Adrenal gland (tissue), 5 donors: Measurements from ENCODE around the gene CSNK2B.

ENCODE experiments used
- POLR2A ChIP-seq, 2 donors: fragments of 450-650 bp; IDR thresholded peaks; one replicate each; pipeline ENCODE4 v1.6.1; 2017; ENCODE audit warnings: antibody characterized with exemption in 2 of 2, mild to moderate bottlenecking in 2 of 2, moderate library complexity in 1 of 2
- TF ChIP-seq, protein P1 (sequence below), 6 experiments: fragments of 450-650 bp in 4 of 6; fragments of 200-600 bp in 2 of 6; sonication (generic) in 1 of 6; IDR thresholded peaks; 1 replicate in 5 of 6; 2 replicates in 1 of 6; pipeline versions ENCODE4 v1.5.1 to v1.8.0; 2016 to 2021; ENCODE audit warnings: antibody characterized with exemption in 6 of 6, mild to moderate bottlenecking in 2 of 6, moderate library complexity in 1 of 6
- donor health status: DM: no; HTN: no; CAD: no.

DNA sequence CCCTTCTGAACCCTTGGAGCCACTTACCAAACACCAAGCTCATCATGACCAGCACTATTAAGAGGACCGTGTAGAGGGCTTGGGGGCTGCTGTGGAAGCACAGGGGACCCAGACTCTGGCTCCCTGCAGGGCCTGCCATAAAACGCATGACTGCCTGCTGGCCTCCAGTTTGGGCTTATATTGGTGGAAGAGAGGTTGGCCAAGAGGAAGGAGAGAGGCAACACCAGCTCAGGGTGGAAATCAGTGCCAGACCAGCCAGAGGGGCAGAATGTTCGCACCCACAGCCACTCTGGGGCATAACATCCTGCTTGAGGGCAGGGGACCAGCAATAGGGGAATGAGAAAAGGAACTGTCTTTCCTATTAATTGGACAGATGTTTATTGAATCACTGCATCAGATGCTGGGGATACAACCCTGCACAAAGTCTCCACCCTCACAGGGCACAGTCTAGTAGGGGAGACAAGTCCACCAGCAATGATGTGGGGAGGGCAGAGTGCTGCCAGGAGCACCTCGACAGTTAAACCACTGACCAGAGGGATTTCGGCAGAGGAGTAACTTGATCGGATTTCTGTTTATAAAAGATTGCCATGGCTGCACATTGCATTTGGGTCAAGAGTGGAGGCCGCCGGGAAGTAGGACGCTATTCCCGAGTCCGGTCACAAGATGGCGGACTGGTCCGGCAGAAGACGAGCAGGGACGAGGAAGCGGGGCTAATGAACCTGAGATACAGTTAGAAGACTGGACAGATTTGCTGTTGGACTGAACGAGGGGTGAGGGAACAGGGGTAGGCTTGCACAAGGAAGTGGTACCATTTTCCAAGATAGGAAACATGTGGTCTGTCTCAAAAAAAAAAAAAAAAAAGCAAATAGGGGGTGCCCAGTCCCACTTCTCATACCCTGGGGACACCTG, 14.6 kb downstream of the CSNK2B start, which contains the start of gene LY6G5C:
- TF ChIP-seq, protein P1, sequence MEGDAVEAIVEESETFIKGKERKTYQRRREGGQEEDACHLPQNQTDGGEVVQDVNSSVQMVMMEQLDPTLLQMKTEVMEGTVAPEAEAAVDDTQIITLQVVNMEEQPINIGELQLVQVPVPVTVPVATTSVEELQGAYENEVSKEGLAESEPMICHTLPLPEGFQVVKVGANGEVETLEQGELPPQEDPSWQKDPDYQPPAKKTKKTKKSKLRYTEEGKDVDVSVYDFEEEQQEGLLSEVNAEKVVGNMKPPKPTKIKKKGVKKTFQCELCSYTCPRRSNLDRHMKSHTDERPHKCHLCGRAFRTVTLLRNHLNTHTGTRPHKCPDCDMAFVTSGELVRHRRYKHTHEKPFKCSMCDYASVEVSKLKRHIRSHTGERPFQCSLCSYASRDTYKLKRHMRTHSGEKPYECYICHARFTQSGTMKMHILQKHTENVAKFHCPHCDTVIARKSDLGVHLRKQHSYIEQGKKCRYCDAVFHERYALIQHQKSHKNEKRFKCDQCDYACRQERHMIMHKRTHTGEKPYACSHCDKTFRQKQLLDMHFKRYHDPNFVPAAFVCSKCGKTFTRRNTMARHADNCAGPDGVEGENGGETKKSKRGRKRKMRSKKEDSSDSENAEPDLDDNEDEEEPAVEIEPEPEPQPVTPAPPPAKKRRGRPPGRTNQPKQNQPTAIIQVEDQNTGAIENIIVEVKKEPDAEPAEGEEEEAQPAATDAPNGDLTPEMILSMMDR (IDR thresholded peaks at IDR 0.05), result peak; percentile 23 to 85 (median 73)
- peak in 1 of 2 donors; percentile 17 for TF ChIP-seq POLR2A (IDR thresholded peaks at IDR 0.05)
